ENCODE results near the gene MDM4.

GRCh38 chr1:204576422-204576821 is 60.2 kb downstream of the MDM4 start:
- TF ChIP-seq FOXM1 (IDR thresholded peaks at IDR 0.05; ENCODE audit: borderline replicate concordance) = no peak
- no peak for TF ChIP-seq FOXA1 (IDR thresholded peaks at IDR 0.05)
- TF ChIP-seq SP1 (IDR thresholded peaks at IDR 0.05) = no peak
- TF ChIP-seq HDGF (IDR thresholded peaks at IDR 0.05; ENCODE audit: borderline replicate concordance) = no peak
- TF ChIP-seq ARNT (IDR thresholded peaks at IDR 0.05) = no peak
- no peak for TF ChIP-seq LEF1 (IDR thresholded peaks at IDR 0.05; ENCODE audit: borderline replicate concordance)
- TF ChIP-seq FOXK2 (IDR thresholded peaks at IDR 0.05) = no peak
- no peak for TF ChIP-seq NFRKB (IDR thresholded peaks at IDR 0.05)
- TF ChIP-seq BHLHE40 (IDR thresholded peaks at IDR 0.05; ENCODE audit: borderline replicate concordance) = no peak
